Measurements from ENCODE around the gene MTCL3.

Gene MTCL3

GRCh38 chr6:127466416-127466815 lies 52.7 kb downstream of the MTCL3 start:
- no peak overlapping the region for H2BK20ac ChIP-seq (ENCODE audit: low read depth, low read length, poor library complexity, severe bottlenecking)
- H2AFZ ChIP-seq (ENCODE audit: low read length), result no peak overlapping the region
- no peak for DNase-seq
- Mint-ChIP-seq H3K27me3 (ENCODE audit: low read depth) (no peaks in the 10 kb centered on the region), H3K9me3 (no peaks in the 10 kb centered on the region), H3K36me3 (ENCODE audit: insufficient read depth in 1 of 3, low read depth in 3 of 3) (peaks cover 0 to 4% (median 3%) of the 10 kb centered on the region in 3 experiments; a peak in 2 of 7 replicates), H3K27ac (peak overlapping the region in 1 of 3 experiments; percentile 0; a peak in 3 of 7 replicates), H3K4me3 (no peak overlapping the region), H3K4me1 (peaks cover 14 to 16% of the 10 kb centered on the region in 2 experiments; a peak in 3 of 4 replicates)
- no peak overlapping the region for H4K8ac ChIP-seq (replicated peaks; ENCODE audit: insufficient read length, low read depth, low read length)
- no peak overlapping the region for H3K14ac ChIP-seq (ENCODE audit: insufficient read depth, low read length)
- WGBS (ENCODE audit: extremely low coverage, insufficient read length, low lambda C conversion rate), result no CpG with 5 or more reads among the region's 5 CpGs
- TF ChIP-seq CTCF (conservative IDR thresholded peaks at IDR 0.05), result no peak
- H2BK120ac ChIP-seq (ENCODE audit: low read depth, low read length, poor library complexity, severe bottlenecking), result no peak overlapping the region
- H4K20me1 ChIP-seq (ENCODE audit: control insufficient read depth, insufficient read depth, insufficient read length), result no peaks in the 10 kb centered on the region
- no peak overlapping the region for H2BK12ac ChIP-seq (ENCODE audit: insufficient read length, low read depth, low read length)
- no peak overlapping the region for H3K23ac ChIP-seq (ENCODE audit: insufficient read length, low read depth, low read length)
- no peaks in the 10 kb centered on the region for H3K9me3 ChIP-seq (ENCODE audit: control insufficient read depth, low read depth, low read length)
- no peak overlapping the region for H3K4ac ChIP-seq (ENCODE audit: low read depth, low read length)
- no peak overlapping the region for H2BK5ac ChIP-seq (ENCODE audit: insufficient read length, low read length)
- H3K79me1 ChIP-seq (ENCODE audit: insufficient read depth, low read depth, low read length, poor library complexity, severe bottlenecking), result no peaks in the 10 kb centered on the region
- no peaks in the 10 kb centered on the region for H3K79me2 ChIP-seq (ENCODE audit: insufficient read depth, low read length)
- H3K56ac ChIP-seq (ENCODE audit: insufficient read length, low read depth, low read length), result no peak overlapping the region
- H2BK15ac ChIP-seq (ENCODE audit: low read depth, low read length), result no peak overlapping the region
- H3K27me3 ChIP-seq (ENCODE audit: insufficient read depth, low read length), result no peaks in the 10 kb centered on the region
- no peak overlapping the region for H3T11ph ChIP-seq (ENCODE audit: low read length)
- no peak overlapping the region for H3K27ac ChIP-seq (ENCODE audit: insufficient read length, low read depth, low read length)
- no peak overlapping the region for H4K91ac ChIP-seq (ENCODE audit: insufficient read length, low read depth, low read length)
- H3K4me2 ChIP-seq (ENCODE audit: insufficient read depth, insufficient read length, low read length), result no peak overlapping the region
- H3K18ac ChIP-seq (ENCODE audit: insufficient read length, low read depth, low read length), result no peak overlapping the region
- H3K9ac ChIP-seq (ENCODE audit: extremely low read depth, insufficient read length, low read length), result no peak overlapping the region
- H3K23me2 ChIP-seq (ENCODE audit: insufficient read length, low read depth, low read length, poor library complexity, severe bottlenecking), result no peaks in the 10 kb centered on the region
- H2AK5ac ChIP-seq (ENCODE audit: insufficient read length, low read length), result no peak overlapping the region
- no peaks in the 10 kb centered on the region; the same call in 1 of the 2 replicates for H3K4me1 ChIP-seq (ENCODE audit: insufficient read depth, low read length)
- no peak overlapping the region for H4K5ac ChIP-seq (ENCODE audit: insufficient read length, low read depth, low read length)

All from H9 (cell line).